ENCODE data around the gene IFNA8. TPM values are rescaled to one million over a fixed set of nuclear protein-coding genes. Genes with fewer than 3 reads are reported as not detected.

The IFNA8 gene
- total RNA-seq, 1 experiment from 2014 or later: not detected

DNA sequence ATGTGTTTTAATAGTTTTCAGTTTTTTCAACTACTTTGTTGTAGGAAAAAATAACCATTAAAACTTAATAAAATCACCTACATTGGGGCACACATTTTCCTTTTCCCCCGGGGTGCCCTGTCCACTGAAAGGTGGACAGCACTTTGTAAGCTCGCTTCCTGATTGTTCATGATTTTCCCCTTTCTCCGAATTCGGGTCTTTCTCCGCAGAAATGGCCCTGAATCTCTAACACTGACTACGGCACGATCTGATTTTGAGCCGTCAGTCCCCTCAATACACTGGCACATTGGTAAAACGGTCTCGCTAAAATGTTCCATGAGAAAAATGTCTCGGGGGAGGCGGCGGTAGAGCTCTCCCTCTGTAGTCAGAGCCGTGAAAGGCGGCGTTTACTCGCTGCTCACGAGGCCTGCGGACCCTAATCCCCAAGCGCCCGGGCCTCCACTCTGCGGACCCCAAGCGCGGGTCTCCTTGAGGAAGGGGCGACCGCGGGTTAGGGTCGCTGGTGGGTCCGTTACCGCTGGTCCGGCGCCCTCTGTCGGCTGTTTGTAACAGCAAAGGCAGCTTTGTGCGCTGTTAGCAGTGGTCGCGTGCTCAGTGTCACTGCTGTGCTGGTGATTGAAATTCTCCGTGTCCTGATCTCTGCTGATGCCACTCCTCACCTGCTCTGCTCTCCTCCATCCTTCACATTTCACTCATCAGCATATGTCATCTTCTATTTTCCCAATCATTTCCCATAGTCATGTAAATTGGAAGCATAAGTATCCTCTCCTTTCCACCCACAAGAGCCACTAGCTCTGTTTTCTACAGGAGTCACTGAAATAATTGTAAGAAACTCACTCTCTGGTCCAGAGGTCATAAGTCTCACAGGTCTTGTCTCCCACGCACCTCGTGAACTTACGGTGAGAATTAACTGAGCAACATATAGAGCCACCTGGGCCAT is 12.9 kb upstream of the IFNA8 start:
- H2AFZ ChIP-seq (ENCODE audit: low read length): no peak overlapping the region

More for the DNA sequence above, 12.9 kb upstream of the IFNA8 start:
- Mint-ChIP-seq H3K9me3 (no peaks in the 10 kb centered on the region; a peak in 1 of 5 replicates), H3K27ac (no peak overlapping the region; a peak in 1 of 7 replicates), H3K27me3 (ENCODE audit: low read depth) (peaks cover 65% of the 10 kb centered on the region), H3K4me1 (peaks cover 2 to 5% of the 10 kb centered on the region in 2 experiments; a peak in 2 of 4 replicates), H3K36me3 (ENCODE audit: insufficient read depth in 1 of 3, low read depth in 3 of 3) (no peaks in the 10 kb centered on the region), H3K4me3 (peak overlapping the region; percentile 52 to 68)
- Histone ChIP-seq H2BK15ac (ENCODE audit: low read depth, low read length) (no peak overlapping the region), H2BK5ac (ENCODE audit: insufficient read length, low read length) (no peak overlapping the region), H4K20me1 (ENCODE audit: control insufficient read depth, insufficient read depth, insufficient read length) (no peaks in the 10 kb centered on the region), H3K27ac (ENCODE audit: insufficient read length, low read depth, low read length) (no peak overlapping the region), H3K27me3 (ENCODE audit: insufficient read depth, low read length) (no peaks in the 10 kb centered on the region), H3K79me2 (ENCODE audit: insufficient read depth, low read length) (no peaks in the 10 kb centered on the region), H4K8ac (replicated peaks; ENCODE audit: insufficient read length, low read depth, low read length) (no peak overlapping the region), H2BK12ac (ENCODE audit: insufficient read length, low read depth, low read length) (no peak overlapping the region), H3K9me3 (ENCODE audit: control insufficient read depth, low read depth, low read length) (no peaks in the 10 kb centered on the region), H2AK5ac (ENCODE audit: insufficient read length, low read length) (no peak overlapping the region), H3K23me2 (ENCODE audit: insufficient read length, low read depth, low read length, poor library complexity, severe bottlenecking) (no peaks in the 10 kb centered on the region), H3K4me2 (ENCODE audit: insufficient read depth, insufficient read length, low read length) (peak overlapping the region; percentile 46), H3K14ac (ENCODE audit: insufficient read depth, low read length) (no peak overlapping the region), H3K4ac (ENCODE audit: low read depth, low read length) (no peak overlapping the region), H4K91ac (ENCODE audit: insufficient read length, low read depth, low read length) (no peak overlapping the region), H3T11ph (ENCODE audit: low read length) (no peak overlapping the region), H3K23ac (ENCODE audit: insufficient read length, low read depth, low read length) (no peak overlapping the region), H3K79me1 (ENCODE audit: insufficient read depth, low read depth, low read length, poor library complexity, severe bottlenecking) (no peaks in the 10 kb centered on the region), H3K9ac (ENCODE audit: extremely low read depth, insufficient read length, low read length) (no peak overlapping the region), H3K4me1 (ENCODE audit: insufficient read depth, low read length) (no peaks in the 10 kb centered on the region), H3K56ac (ENCODE audit: insufficient read length, low read depth, low read length) (no peak overlapping the region), H4K5ac (ENCODE audit: insufficient read length, low read depth, low read length) (no peak overlapping the region), H2BK120ac (ENCODE audit: low read depth, low read length, poor library complexity, severe bottlenecking) (no peak overlapping the region), H2BK20ac (ENCODE audit: low read depth, low read length, poor library complexity, severe bottlenecking) (no peak overlapping the region), H3K18ac (ENCODE audit: insufficient read length, low read depth, low read length) (no peak overlapping the region)
- DNase-seq: peak; percentile 77
- TF ChIP-seq, protein P1, sequence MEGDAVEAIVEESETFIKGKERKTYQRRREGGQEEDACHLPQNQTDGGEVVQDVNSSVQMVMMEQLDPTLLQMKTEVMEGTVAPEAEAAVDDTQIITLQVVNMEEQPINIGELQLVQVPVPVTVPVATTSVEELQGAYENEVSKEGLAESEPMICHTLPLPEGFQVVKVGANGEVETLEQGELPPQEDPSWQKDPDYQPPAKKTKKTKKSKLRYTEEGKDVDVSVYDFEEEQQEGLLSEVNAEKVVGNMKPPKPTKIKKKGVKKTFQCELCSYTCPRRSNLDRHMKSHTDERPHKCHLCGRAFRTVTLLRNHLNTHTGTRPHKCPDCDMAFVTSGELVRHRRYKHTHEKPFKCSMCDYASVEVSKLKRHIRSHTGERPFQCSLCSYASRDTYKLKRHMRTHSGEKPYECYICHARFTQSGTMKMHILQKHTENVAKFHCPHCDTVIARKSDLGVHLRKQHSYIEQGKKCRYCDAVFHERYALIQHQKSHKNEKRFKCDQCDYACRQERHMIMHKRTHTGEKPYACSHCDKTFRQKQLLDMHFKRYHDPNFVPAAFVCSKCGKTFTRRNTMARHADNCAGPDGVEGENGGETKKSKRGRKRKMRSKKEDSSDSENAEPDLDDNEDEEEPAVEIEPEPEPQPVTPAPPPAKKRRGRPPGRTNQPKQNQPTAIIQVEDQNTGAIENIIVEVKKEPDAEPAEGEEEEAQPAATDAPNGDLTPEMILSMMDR (conservative IDR thresholded peaks at IDR 0.05): peak; percentile 95
- no CpG with 5 or more reads among the region's 40 CpGs for WGBS (ENCODE audit: extremely low coverage, insufficient read length, low lambda C conversion rate)
